ENCODE measurements around the gene CCDC137. TPM values are rescaled to one million over a fixed set of nuclear protein-coding genes. Genes with fewer than 3 reads are reported as not detected.

The CCDC137 gene
- polyA plus RNA-seq, 3 donors: 2.4 to 8.8 (median 3.6) TPM

- peaks cover 40% of the 10 kb centered on the region for H4K20me1 ChIP-seq (ENCODE audit: insufficient read depth, low read length)
- TF ChIP-seq, protein P1, sequence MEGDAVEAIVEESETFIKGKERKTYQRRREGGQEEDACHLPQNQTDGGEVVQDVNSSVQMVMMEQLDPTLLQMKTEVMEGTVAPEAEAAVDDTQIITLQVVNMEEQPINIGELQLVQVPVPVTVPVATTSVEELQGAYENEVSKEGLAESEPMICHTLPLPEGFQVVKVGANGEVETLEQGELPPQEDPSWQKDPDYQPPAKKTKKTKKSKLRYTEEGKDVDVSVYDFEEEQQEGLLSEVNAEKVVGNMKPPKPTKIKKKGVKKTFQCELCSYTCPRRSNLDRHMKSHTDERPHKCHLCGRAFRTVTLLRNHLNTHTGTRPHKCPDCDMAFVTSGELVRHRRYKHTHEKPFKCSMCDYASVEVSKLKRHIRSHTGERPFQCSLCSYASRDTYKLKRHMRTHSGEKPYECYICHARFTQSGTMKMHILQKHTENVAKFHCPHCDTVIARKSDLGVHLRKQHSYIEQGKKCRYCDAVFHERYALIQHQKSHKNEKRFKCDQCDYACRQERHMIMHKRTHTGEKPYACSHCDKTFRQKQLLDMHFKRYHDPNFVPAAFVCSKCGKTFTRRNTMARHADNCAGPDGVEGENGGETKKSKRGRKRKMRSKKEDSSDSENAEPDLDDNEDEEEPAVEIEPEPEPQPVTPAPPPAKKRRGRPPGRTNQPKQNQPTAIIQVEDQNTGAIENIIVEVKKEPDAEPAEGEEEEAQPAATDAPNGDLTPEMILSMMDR (IDR thresholded peaks at IDR 0.05): peak; percentile 29
- Mint-ChIP-seq H3K27me3 (ENCODE audit: low read depth in 3 of 3) (peaks cover 0 to 5% (median 0%) of the 10 kb centered on the region in 3 donors), H3K27ac (peak within 1 kb of the TSS; percentile 93 to 97 (median 95)), H3K36me3 (peaks cover 43 to 71% of the 10 kb centered on the region in 2 donors), H3K4me3 (peak within 1 kb of the TSS; percentile 91 to 96), H3K4me1 (peaks cover 29% of the 10 kb centered on the region), H3K9me3 (peaks cover 0 to 2% (median 0%) of the 10 kb centered on the region in 7 donors)
- peak; percentile 84 to 92 (median 86) for DNase-seq
- H3K27me3 ChIP-seq (ENCODE audit: control insufficient read depth in 2 of 2, insufficient read depth in 2 of 2, low read length in 2 of 2): no peaks in the 10 kb centered on the region
- H3K79me2 ChIP-seq (ENCODE audit: insufficient read depth, low read length): peaks cover 63% of the 10 kb centered on the region
- H3K36me3 ChIP-seq (replicated peaks in 1 of 2; ENCODE audit: control insufficient read depth in 1 of 2, insufficient read depth in 2 of 2, low read length in 2 of 2): peaks cover 40 to 62% of the 10 kb centered on the region in 2 donors
- H3K4me3 ChIP-seq (replicated peaks in 1 of 3; ENCODE audit: low read depth in 2 of 3, low read length in 3 of 3): peak within 1 kb of the TSS; percentile 67 to 89 (median 84)
- intact Hi-C loops (cut with micrococcal nuclease): loop anchor here (1.0 to 5.0 kb wide), 3 partner anchors 19 to 36 kb away; partner anchors contain the start of genes ARL16 (in 1 of the 2), CCDC137 (in 1 of the 2), HGS (in 1 of the 2) and OXLD1 (in 1 of the 2)
- peak within 1 kb of the TSS; percentile 86 for H3K4me2 ChIP-seq (replicated peaks; ENCODE audit: extremely low read depth, low read length, poor library complexity, severe bottlenecking)
- under 1% methylated on average over 102 of the region's 102 CpGs for WGBS (ENCODE audit: insufficient coverage)
- peak within 1 kb of the TSS; percentile 96 for H2AFZ ChIP-seq (ENCODE audit: insufficient read depth, low read depth, low read length, poor library complexity, severe bottlenecking)
- peak within 1 kb of the TSS; percentile 97 for H3K9ac ChIP-seq (ENCODE audit: insufficient read depth, low read length, poor library complexity, severe bottlenecking)
- H3K4me1 ChIP-seq (ENCODE audit: control insufficient read depth in 1 of 2, insufficient read depth in 2 of 2, low read length in 2 of 2): peaks cover 22 to 32% of the 10 kb centered on the region in 2 donors
- peak within 1 kb of the TSS; percentile 86 to 97 for H3K27ac ChIP-seq (ENCODE audit: low read depth in 1 of 2, low read length in 2 of 2)
- no peaks in the 10 kb centered on the region for H3K9me3 ChIP-seq (replicated peaks in 1 of 2; ENCODE audit: control insufficient read depth in 1 of 2, insufficient read depth in 1 of 2, low read length in 2 of 2)
These were observed 36.6 kb downstream of the CCDC137 start, which contains the start of gene MRPL12 for GRCh38 chr17:81702934-81703746. MRPL12 (plus strand) TSS chr17:81703367; CDS start chr17:81703502, 135 bp downstream.
